SK-N-SH treated with all-trans-retinoic acid at 6 μM for 48 hours (cell line): ENCODE measurements around the gene CIT.
A peak's percentile ranks its signal among the peaks of the same experiment; 100 is the strongest.
"Not testable (repeated sequence)": the region's sequence is repeated elsewhere in the genome, so short reads cannot be mapped to it uniquely, and the experiment has no call there.

Experiments
- ATAC-seq: fragments of 200-7000 bp; cut with Tn5 transposase; 3 replicates; pipeline ENCODE4 v1.9.1; 2020; ENCODE audit warnings: mild to moderate bottlenecking, moderate library complexity
- ARNTL ChIP-seq: fragments of 450-650 bp; formaldehyde crosslinking; IDR thresholded peaks from 2 replicates; pipeline ENCODE4 v1.5.0; 2020; ENCODE audit warnings: low read depth, mild to moderate bottlenecking, moderate library complexity, borderline replicate concordance
- BACH2 ChIP-seq: fragments of 250-450 bp; sonication (Bioruptor Pico); IDR thresholded peaks from 2 replicates; pipeline ENCODE4 v1.9.0; 2021; ENCODE audit warnings: mild to moderate bottlenecking, borderline replicate concordance
- CSDC2 ChIP-seq: fragments of 250-450 bp; sonication (Bioruptor Pico); IDR thresholded peaks from 2 replicates; pipeline ENCODE4 v1.5.0; 2020; ENCODE audit warnings: mild to moderate bottlenecking, moderate library complexity
- CSRNP3 ChIP-seq: fragments of 250-450 bp; sonication (Bioruptor Pico); IDR thresholded peaks from 2 replicates; pipeline ENCODE4 v1.5.1; 2021; ENCODE audit warnings: mild to moderate bottlenecking, moderate library complexity
- ESRRG ChIP-seq: fragments of 250-450 bp; sonication (Bioruptor Pico); IDR thresholded peaks from 2 replicates; pipeline ENCODE4 v1.6.1; 2021; ENCODE audit warnings: mild to moderate bottlenecking
- ISL1 ChIP-seq: fragments of 250-450 bp; sonication (Bioruptor Pico); IDR thresholded peaks from 2 replicates; pipeline ENCODE4 v2.1.2; 2022; ENCODE audit warnings: mild to moderate bottlenecking, moderate library complexity
- OSR1 ChIP-seq: fragments of 250-450 bp; sonication (Bioruptor Pico); IDR thresholded peaks from 2 replicates; pipeline ENCODE4 v1.8.0; 2022; ENCODE audit warnings: moderate library complexity, mild to moderate bottlenecking, inconsistent platforms
- PPARA ChIP-seq: fragments of 250-450 bp; sonication (Bioruptor Pico); IDR thresholded peaks from 2 replicates; pipeline ENCODE4 v1.5.0; 2020; ENCODE audit warnings: mild to moderate bottlenecking, borderline replicate concordance
- RARB ChIP-seq: fragments of 250-450 bp; sonication (Bioruptor Pico); IDR thresholded peaks from 2 replicates; pipeline ENCODE4 v1.8.0; 2021; ENCODE audit warnings: mild to moderate bottlenecking, moderate library complexity
- SNAI2 ChIP-seq: fragments of 250-450 bp; sonication (Bioruptor Pico); IDR thresholded peaks from 2 replicates; pipeline ENCODE4 v1.5.0; 2020; ENCODE audit warnings: mild to moderate bottlenecking, moderate library complexity
- TOX ChIP-seq: fragments of 250-450 bp; sonication (Bioruptor Pico); IDR thresholded peaks from 2 replicates; pipeline ENCODE4 v1.8.0; 2021; ENCODE audit warnings: mild to moderate bottlenecking, moderate library complexity, borderline replicate concordance
- ZC3H10 ChIP-seq: fragments of 250-450 bp; sonication (Bioruptor Pico); IDR thresholded peaks from 2 replicates; pipeline ENCODE4 v1.5.1; 2021; ENCODE audit warnings: mild to moderate bottlenecking, moderate library complexity
- ZFP3 ChIP-seq: fragments of 250-450 bp; sonication (Bioruptor Pico); IDR thresholded peaks from 2 replicates; pipeline ENCODE4 v1.5.0; 2020; ENCODE audit warnings: mild to moderate bottlenecking, moderate library complexity
- ZFP30 ChIP-seq: fragments of 450-650 bp; formaldehyde crosslinking; IDR thresholded peaks from 2 replicates; pipeline ENCODE4 v1.5.0; 2022; ENCODE audit warnings: mild to moderate bottlenecking, moderate library complexity
- ZNF565 ChIP-seq: fragments of 450-650 bp; formaldehyde crosslinking; conservative IDR thresholded peaks from 2 replicates; pipeline ENCODE4 v1.5.0; 2020; ENCODE audit warnings: low read depth, mild to moderate bottlenecking, moderate library complexity
- ZNF70 ChIP-seq: fragments of 450-650 bp; formaldehyde crosslinking; IDR thresholded peaks from 2 replicates; pipeline ENCODE4 v1.5.0; 2020; ENCODE audit warnings: mild to moderate bottlenecking, moderate library complexity
- ZNF8 ChIP-seq: fragments of 450-650 bp; formaldehyde crosslinking; IDR thresholded peaks from 2 replicates; pipeline ENCODE4 v1.5.0; 2020; ENCODE audit warnings: mild to moderate bottlenecking, moderate library complexity
- TF ChIP-seq, protein P1 (sequence below): fragments of 250-450 bp; sonication (Bioruptor Pico); IDR thresholded peaks from 2 replicates; pipeline ENCODE4 v1.8.0; 2020; ENCODE audit warnings: mild to moderate bottlenecking, moderate library complexity, borderline replicate concordance
- TF ChIP-seq, protein P2 (sequence below): fragments of 250-450 bp; sonication (Bioruptor Pico); IDR thresholded peaks from 2 replicates; pipeline ENCODE4 v1.8.0; 2021; ENCODE audit warnings: low read depth, mild to moderate bottlenecking, moderate library complexity, borderline replicate concordance
- TF ChIP-seq, protein P3 (sequence below): fragments of 250-450 bp; sonication (Bioruptor Pico); IDR thresholded peaks from 2 replicates; pipeline ENCODE4 v1.5.1; 2020; ENCODE audit warnings: low read depth, mild to moderate bottlenecking, moderate library complexity

The CIT gene

DNA sequence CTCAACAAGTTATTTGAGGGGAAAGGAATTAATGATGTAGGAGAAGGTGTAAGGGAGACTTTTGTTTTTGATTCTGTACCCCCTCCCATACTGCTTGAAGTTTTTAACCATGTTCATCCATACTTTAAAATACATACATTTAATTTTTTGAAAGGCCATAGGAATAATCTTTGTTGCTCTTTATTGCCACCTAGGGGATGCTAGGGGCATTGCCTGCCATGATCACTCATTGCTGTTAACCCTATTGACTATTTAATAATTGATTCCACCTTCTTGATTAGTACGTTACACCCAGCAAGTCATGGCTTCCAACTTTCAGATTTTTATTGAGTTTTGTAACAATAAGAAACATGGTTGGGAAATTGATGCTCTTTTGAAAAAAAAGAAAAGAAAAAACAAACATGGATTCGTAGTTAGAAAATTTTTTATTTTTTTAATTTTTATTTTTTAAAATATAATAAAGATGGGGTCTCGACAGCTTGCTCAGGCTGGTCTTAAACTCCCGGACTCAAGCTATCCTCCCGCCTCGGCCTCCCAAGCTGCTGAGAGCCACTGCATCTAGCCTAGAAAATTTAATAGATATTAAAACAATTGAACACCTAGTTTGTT is 217.7 kb downstream of the CIT start:
- TF ChIP-seq, protein P1, sequence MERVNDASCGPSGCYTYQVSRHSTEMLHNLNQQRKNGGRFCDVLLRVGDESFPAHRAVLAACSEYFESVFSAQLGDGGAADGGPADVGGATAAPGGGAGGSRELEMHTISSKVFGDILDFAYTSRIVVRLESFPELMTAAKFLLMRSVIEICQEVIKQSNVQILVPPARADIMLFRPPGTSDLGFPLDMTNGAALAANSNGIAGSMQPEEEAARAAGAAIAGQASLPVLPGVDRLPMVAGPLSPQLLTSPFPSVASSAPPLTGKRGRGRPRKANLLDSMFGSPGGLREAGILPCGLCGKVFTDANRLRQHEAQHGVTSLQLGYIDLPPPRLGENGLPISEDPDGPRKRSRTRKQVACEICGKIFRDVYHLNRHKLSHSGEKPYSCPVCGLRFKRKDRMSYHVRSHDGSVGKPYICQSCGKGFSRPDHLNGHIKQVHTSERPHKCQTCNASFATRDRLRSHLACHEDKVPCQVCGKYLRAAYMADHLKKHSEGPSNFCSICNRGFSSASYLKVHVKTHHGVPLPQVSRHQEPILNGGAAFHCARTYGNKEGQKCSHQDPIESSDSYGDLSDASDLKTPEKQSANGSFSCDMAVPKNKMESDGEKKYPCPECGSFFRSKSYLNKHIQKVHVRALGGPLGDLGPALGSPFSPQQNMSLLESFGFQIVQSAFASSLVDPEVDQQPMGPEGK (CRISPR knock-in tag): no peak
- TF ChIP-seq ZNF8 (CRISPR knock-in tag) (no peak), BACH2 (CRISPR knock-in tag) (no peak), TOX (CRISPR knock-in tag) (no peak), ZNF70 (no peak), ZNF565 (CRISPR knock-in tag) (no peak), ZC3H10 (CRISPR knock-in tag) (no peak), ZFP3 (no peak), ARNTL (CRISPR knock-in tag) (no peak), OSR1 (CRISPR knock-in tag) (no peak)
- TF ChIP-seq, protein P2, sequence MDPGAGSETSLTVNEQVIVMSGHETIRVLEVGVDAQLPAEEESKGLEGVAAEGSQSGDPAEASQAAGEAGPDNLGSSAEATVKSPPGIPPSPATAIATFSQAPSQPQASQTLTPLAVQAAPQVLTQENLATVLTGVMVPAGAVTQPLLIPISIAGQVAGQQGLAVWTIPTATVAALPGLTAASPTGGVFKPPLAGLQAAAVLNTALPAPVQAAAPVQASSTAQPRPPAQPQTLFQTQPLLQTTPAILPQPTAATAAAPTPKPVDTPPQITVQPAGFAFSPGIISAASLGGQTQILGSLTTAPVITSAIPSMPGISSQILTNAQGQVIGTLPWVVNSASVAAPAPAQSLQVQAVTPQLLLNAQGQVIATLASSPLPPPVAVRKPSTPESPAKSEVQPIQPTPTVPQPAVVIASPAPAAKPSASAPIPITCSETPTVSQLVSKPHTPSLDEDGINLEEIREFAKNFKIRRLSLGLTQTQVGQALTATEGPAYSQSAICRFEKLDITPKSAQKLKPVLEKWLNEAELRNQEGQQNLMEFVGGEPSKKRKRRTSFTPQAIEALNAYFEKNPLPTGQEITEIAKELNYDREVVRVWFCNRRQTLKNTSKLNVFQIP: no peak
- TF ChIP-seq, protein P3, sequence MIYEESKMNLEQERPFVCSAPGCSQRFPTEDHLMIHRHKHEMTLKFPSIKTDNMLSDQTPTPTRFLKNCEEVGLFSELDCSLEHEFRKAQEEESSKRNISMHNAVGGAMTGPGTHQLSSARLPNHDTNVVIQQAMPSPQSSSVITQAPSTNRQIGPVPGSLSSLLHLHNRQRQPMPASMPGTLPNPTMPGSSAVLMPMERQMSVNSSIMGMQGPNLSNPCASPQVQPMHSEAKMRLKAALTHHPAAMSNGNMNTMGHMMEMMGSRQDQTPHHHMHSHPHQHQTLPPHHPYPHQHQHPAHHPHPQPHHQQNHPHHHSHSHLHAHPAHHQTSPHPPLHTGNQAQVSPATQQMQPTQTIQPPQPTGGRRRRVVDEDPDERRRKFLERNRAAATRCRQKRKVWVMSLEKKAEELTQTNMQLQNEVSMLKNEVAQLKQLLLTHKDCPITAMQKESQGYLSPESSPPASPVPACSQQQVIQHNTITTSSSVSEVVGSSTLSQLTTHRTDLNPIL (CRISPR knock-in tag): no peak
- ATAC-seq: peak; percentile 56; the same call in 1 of the 3 replicates

DNA sequence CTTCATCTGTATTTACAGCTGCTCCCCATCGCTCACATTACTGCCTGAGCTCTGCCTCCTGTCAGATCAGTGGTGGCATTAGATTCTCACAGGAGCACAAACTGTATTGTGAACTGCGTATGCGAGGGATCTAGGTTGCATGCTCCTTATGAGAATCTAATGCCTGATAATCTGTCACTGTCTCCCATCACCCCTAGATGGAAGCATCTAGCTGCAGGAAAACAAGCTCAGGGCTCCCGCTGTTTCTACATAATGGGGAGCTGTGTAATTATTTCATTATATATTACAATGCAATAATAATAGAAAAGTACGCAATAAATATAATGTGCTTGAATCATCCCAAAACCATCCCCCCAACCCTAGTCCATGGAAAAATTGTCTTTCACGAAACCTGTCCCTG is 219.0 kb downstream of the CIT start:
- not testable (repeated sequence) for ATAC-seq

GRCh38 chr12:119657001-119657400 is 220.1 kb downstream of the CIT start:
- not testable (repeated sequence) for ATAC-seq

GRCh38 chr12:119652665-119653064 is 224.5 kb downstream of the CIT start:
- TF ChIP-seq ZFP3 (no peak), ZFP30 (CRISPR knock-in tag) (no peak), CSRNP3 (CRISPR knock-in tag) (no peak)
- TF ChIP-seq, protein P2: no peak
- no peak for ATAC-seq

GRCh38 chr12:119649202-119649808 is 227.8 kb downstream of the CIT start:
- ATAC-seq: peak; percentile 60; the same call in 2 of the 3 replicates
- TF ChIP-seq BACH2 (CRISPR knock-in tag) (no peak), ZFP3 (no peak), RARB (CRISPR knock-in tag) (no peak), PPARA (no peak), ZFP30 (CRISPR knock-in tag) (no peak), OSR1 (CRISPR knock-in tag) (no peak), SNAI2 (no peak), CSRNP3 (CRISPR knock-in tag) (no peak), ZNF70 (no peak), ISL1 (no peak), ARNTL (CRISPR knock-in tag) (no peak), ESRRG (no peak), CSDC2 (CRISPR knock-in tag) (no peak), ZNF8 (CRISPR knock-in tag) (no peak), ZC3H10 (CRISPR knock-in tag) (no peak)
- TF ChIP-seq, protein P2: no peak
